SK-N-SH (cell line): ENCODE results near the gene SLC46A2.

Source experiments
- CTCF ChIP-seq: fragments of 200-600 bp; sonication (generic); IDR thresholded peaks from 2 replicates; pipeline ENCODE4 v1.6.1; 2017; ENCODE audit warnings: antibody characterized with exemption, mild to moderate bottlenecking, moderate library complexity
- EP300 ChIP-seq, 2 experiments: IDR thresholded peaks; 2 replicates each; pipeline versions ENCODE4 v1.4.0 to v1.6.1; 2012; ENCODE audit warnings: borderline replicate concordance in 1 of 2, low read depth in 1 of 2, low read length in 1 of 2
- NRF1 ChIP-seq: IDR thresholded peaks from 2 replicates; pipeline ENCODE4 v1.6.1; 2012; ENCODE audit warnings: low read depth, mild to moderate bottlenecking, low read length
- RAD21 ChIP-seq: IDR thresholded peaks from 2 replicates; pipeline ENCODE4 v1.6.1; 2012; ENCODE audit warnings: mild to moderate bottlenecking, low read length
- RFX5 ChIP-seq: IDR thresholded peaks from 2 replicates; pipeline ENCODE4 v1.6.1; 2012; ENCODE audit warnings: mild to moderate bottlenecking, improper control_type of control experiment, low read length

GRCh38 chr9:112885324-112885723 is 5.4 kb downstream of the SLC46A2 start:
- no peak for TF ChIP-seq CTCF
- TF ChIP-seq RAD21, result no peak
- TF ChIP-seq NRF1, result no peak
- TF ChIP-seq EP300 (IDR thresholded peaks at IDR 0.05; ENCODE audit: borderline replicate concordance in 1 of 2, low read depth in 1 of 2, low read length in 1 of 2), result no peak
- no peak for TF ChIP-seq RFX5
